Gastrocnemius medialis (tissue), 4 donors: Measurements from ENCODE around the gene STXBP2.

ENCODE experiments used
- CTCF ChIP-seq, 5 experiments: fragments of 450-650 bp in 3 of 5; fragments of 200-600 bp in 2 of 5; sonication (generic) in 2 of 5; IDR thresholded peaks in 4 of 5; conservative IDR thresholded peaks in 1 of 5; 1 replicate in 4 of 5; 2 replicates in 1 of 5; pipeline ENCODE4 v1.5.1; 2016 to 2019; ENCODE audit warnings: antibody characterized with exemption in 5 of 5, mild to moderate bottlenecking in 3 of 5, moderate library complexity in 3 of 5
- POLR2A ChIP-seq, 2 donors: fragments of 450-650 bp; IDR thresholded peaks; one replicate each; pipeline ENCODE4 v1.6.1; 2017; ENCODE audit warnings: antibody characterized with exemption in 2 of 2, mild to moderate bottlenecking in 2 of 2, moderate library complexity in 2 of 2

- TF ChIP-seq CTCF (IDR thresholded peaks at IDR 0.05 in 4 of 5, conservative IDR thresholded peaks at IDR 0.05 in 1 of 5) (no peak), POLR2A (IDR thresholded peaks at IDR 0.05) (no peak)
Measured at GRCh38 chr19:7628589-7629311, 8.2 kb upstream of the STXBP2 start.
